Endothelial cell of umbilical vein (primary cell): Measurements from ENCODE around the gene DUS2. TPM values are rescaled to one million over a fixed set of nuclear protein-coding genes. Genes with fewer than 3 reads are reported as not detected.
"Not testable (repeated sequence)": the region's sequence is repeated elsewhere in the genome, so short reads cannot be mapped to it uniquely, and the experiment has no call there.

Experiments used
- BruUV-seq: library from RNA; stranded (reverse); fragments of 400-500 nt; replicated peaks from 2 replicates; lab custom pipeline; 2021; lab: Mats Ljungman, UMichigan
- CTCF ChIA-PET: fragments of 300-600, 350-600 bp; sonication (Branson Sonifier 250); formaldehyde crosslinking; loops from one replicate; lab custom pipeline; 2021; ENCODE audit warnings: antibody characterized with exemption, inconsistent platforms; lab: Charles Lee
- POLR2A ChIA-PET: fragments of 300-600, 350-600 bp; sonication (Branson Sonifier 250); formaldehyde crosslinking; loops from one replicate; lab custom pipeline; 2021; ENCODE audit warnings: antibody characterized with exemption, inconsistent platforms; lab: Charles Lee
- DNase-seq: peaks from one replicate; pipeline ENCODE4 v3.0.0-alpha.2; 2011; ENCODE audit warnings: low read depth, low spot score
- FAIRE-seq: peaks from 2 replicates; lab custom pipeline; 2011; peaks lifted over from hg19 to GRCh38; lab: Jason Lieb, UNC
- H2AFZ ChIP-seq: 2 replicates; pipeline ENCODE4 v1.6.0; 2012; ENCODE audit warnings: low read depth, low read length, control low read depth, inconsistent platforms
- H3K27ac ChIP-seq: 2 replicates; pipeline ENCODE4 v1.5.1; 2011; ENCODE audit warnings: low read depth, mild to moderate bottlenecking, control low read depth, low read length, moderate library complexity; ENCODE audit not compliant: insufficient read depth
- H3K27me3 ChIP-seq, 2 experiments: 2 replicates each; pipeline versions ENCODE4 v1.6.0 to v1.6.1; 2011; ENCODE audit warnings: low read length in 2 of 2, mixed read lengths in 1 of 2; ENCODE audit not compliant: control insufficient read depth in 2 of 2, insufficient read depth in 2 of 2
- H3K36me3 ChIP-seq, 2 experiments: 2 replicates in 1 of 2; 3 replicates in 1 of 2; pipeline ENCODE4 v1.5.1; 2011; ENCODE audit warnings: low read length in 2 of 2, mild to moderate bottlenecking in 1 of 2, moderate library complexity in 1 of 2; ENCODE audit not compliant: control insufficient read depth in 2 of 2, insufficient read depth in 2 of 2; ENCODE audit errors: extremely low read depth in 1 of 2
- H3K4me1 ChIP-seq: 3 replicates; pipeline ENCODE4 v1.5.1; 2011; ENCODE audit warnings: mild to moderate bottlenecking, low read length; ENCODE audit not compliant: control insufficient read depth, insufficient read depth; ENCODE audit errors: extremely low read depth
- H3K4me2 ChIP-seq: 2 replicates; pipeline ENCODE4 v1.6.1; 2011; ENCODE audit warnings: low read length, control low read depth, mixed read lengths; ENCODE audit not compliant: insufficient read depth
- H3K4me3 ChIP-seq, 3 experiments: fragments of 200-600 bp in 1 of 3; sonication (generic), shearing (Covaris generic) in 1 of 3; replicated peaks in 1 of 3; 2 replicates each; pipeline ENCODE4 v1.5.1; 2011 to 2016; ENCODE audit warnings: control low read depth in 3 of 3, low read length in 3 of 3, mild to moderate bottlenecking in 2 of 3, inconsistent platforms in 1 of 3, low read depth in 1 of 3, moderate library complexity in 1 of 3; ENCODE audit not compliant: insufficient read depth in 1 of 3
- H3K79me2 ChIP-seq: 2 replicates; pipeline ENCODE4 v1.6.0; 2012; ENCODE audit warnings: low read length, inconsistent platforms; ENCODE audit not compliant: control insufficient read depth, insufficient read depth
- H3K9ac ChIP-seq: replicated peaks from 2 replicates; pipeline ENCODE3; 2011; ENCODE audit warnings: low read length, control low read depth; ENCODE audit not compliant: insufficient read depth; ENCODE audit errors: extremely low read depth
- H3K9me1 ChIP-seq: replicated peaks from 3 replicates; pipeline ENCODE4 v1.6.0; 2011; ENCODE audit warnings: mild to moderate bottlenecking, low read length; ENCODE audit not compliant: control insufficient read depth, insufficient read depth; ENCODE audit errors: extremely low read depth
- H3K9me3 ChIP-seq: replicated peaks from 2 replicates; pipeline ENCODE4 v1.5.1; 2012; ENCODE audit warnings: low read length, inconsistent platforms; ENCODE audit not compliant: control insufficient read depth, insufficient read depth
- H4K20me1 ChIP-seq: replicated peaks from 2 replicates; pipeline ENCODE3; 2011; ENCODE audit warnings: mild to moderate bottlenecking, low read length; ENCODE audit not compliant: control insufficient read depth, insufficient read depth; ENCODE audit errors: extremely low read depth
- EZH2 ChIP-seq: IDR thresholded peaks from 2 replicates; pipeline ENCODE4 v1.6.1; 2012; ENCODE audit warnings: borderline replicate concordance, low read depth, mild to moderate bottlenecking, moderate library complexity, low read length, inconsistent platforms; ENCODE audit not compliant: severe bottlenecking
- FOS ChIP-seq: IDR thresholded peaks from 2 replicates; pipeline ENCODE4 v1.6.1; 2011; ENCODE audit warnings: mild to moderate bottlenecking, low read length, moderate library complexity, borderline replicate concordance; ENCODE audit not compliant: insufficient read depth
- GATA2 ChIP-seq: IDR thresholded peaks from 2 replicates; pipeline ENCODE4 v1.7.0; 2011; ENCODE audit warnings: low read depth, mild to moderate bottlenecking, moderate library complexity, mixed read lengths, low read length; ENCODE audit not compliant: insufficient read length, insufficient read depth
- JUN ChIP-seq: IDR thresholded peaks from 2 replicates; pipeline ENCODE4 v1.6.1; 2011; ENCODE audit warnings: borderline replicate concordance, low read depth; ENCODE audit not compliant: insufficient read length, insufficient read depth
- MAX ChIP-seq: IDR thresholded peaks from 2 replicates; pipeline ENCODE4 v1.6.1; 2011; ENCODE audit not compliant: insufficient read depth, insufficient read length
- MYC ChIP-seq: IDR thresholded peaks from one replicate; pipeline ENCODE4 v1.6.1; 2011; ENCODE audit warnings: mild to moderate bottlenecking, low read depth, low read length
- POLR2A ChIP-seq: IDR thresholded peaks from 2 replicates; pipeline ENCODE4 v1.6.1; 2012; ENCODE audit warnings: low read depth, mild to moderate bottlenecking, control low read depth, low read length
- POLR2AphosphoS5 ChIP-seq: IDR thresholded peaks from 2 replicates; pipeline ENCODE4 v1.6.1; 2012; ENCODE audit warnings: low read depth, mild to moderate bottlenecking, control low read depth, low read length, moderate library complexity; ENCODE audit not compliant: insufficient read depth
- dilution Hi-C: fragments of 300-500 bp; cut with MboI; formaldehyde crosslinking; loops from one replicate; pipeline ENCODE4 v1.15.0; 2019; ENCODE audit warnings: low sequenced_read_pairs; ENCODE audit not compliant: extremely low pct_ligation_motif_present
- intact Hi-C: fragments of 100-400 bp; cut with micrococcal nuclease; formaldehyde crosslinking; loops from one replicate; pipeline ENCODE4 v1.10.0; 2022
- polyA plus RNA-seq, 4 experiments: library from polyadenylated mRNA; depleted of rRNA in 3 of 4; stranded (reverse) in 3 of 4; unstranded in 1 of 4; fragments of >200 nt; gene quantifications; 2 replicates each; pipeline versions ENCODE4 v1.2.1 to v1.2.3, GENCODE V29; 2011 to 2012; ENCODE audit warnings: missing spikeins in 1 of 4
- total RNA-seq: library from RNA; stranded (reverse); gene quantifications from 2 replicates; pipeline ENCODE4 v1.2.3, GENCODE V29; 2021
- TF ChIP-seq, protein P1 (sequence below), 2 donors: IDR thresholded peaks; 1 replicate in 1 of 2; 2 replicates in 1 of 2; pipeline ENCODE4 v1.5.1; 2011; ENCODE audit warnings: low read length in 2 of 2, mild to moderate bottlenecking in 2 of 2, moderate library complexity in 2 of 2, control low read depth in 1 of 2, inconsistent platforms in 1 of 2, low read depth in 1 of 2; ENCODE audit not compliant: insufficient read depth in 1 of 2; ENCODE audit errors: extremely low read depth in 1 of 2

Gene DUS2
- total and polyA plus RNA-seq, 2 donors (not counting 3 experiments of a cell fraction or from before 2014, with no cell fraction given): 16.4 to 21.7 TPM

- no peaks in the 10 kb centered on the region for H3K79me2 ChIP-seq
- BruUV-seq: no TSS peak
- no peak overlapping the region for H3K4me2 ChIP-seq
- no peaks in the 10 kb centered on the region for H3K36me3 ChIP-seq
- ChIA-PET CTCF (no interaction called here), POLR2A (no interaction called here)
- H3K4me3 ChIP-seq: no peak overlapping the region
- no peak overlapping the region for H3K27ac ChIP-seq
- intact Hi-C loops: no loop called here
- H3K4me1 ChIP-seq: peaks cover 10% of the 10 kb centered on the region
- no peak overlapping the region for H2AFZ ChIP-seq
- no peaks in the 10 kb centered on the region for H3K9me3 ChIP-seq
- FAIRE-seq: no peak
- no peaks in the 10 kb centered on the region for H4K20me1 ChIP-seq
- H3K9ac ChIP-seq: no peak overlapping the region
- TF ChIP-seq MAX: no peak
- TF ChIP-seq FOS: no peak
- no peak for TF ChIP-seq POLR2AphosphoS5
- TF ChIP-seq, protein P1, sequence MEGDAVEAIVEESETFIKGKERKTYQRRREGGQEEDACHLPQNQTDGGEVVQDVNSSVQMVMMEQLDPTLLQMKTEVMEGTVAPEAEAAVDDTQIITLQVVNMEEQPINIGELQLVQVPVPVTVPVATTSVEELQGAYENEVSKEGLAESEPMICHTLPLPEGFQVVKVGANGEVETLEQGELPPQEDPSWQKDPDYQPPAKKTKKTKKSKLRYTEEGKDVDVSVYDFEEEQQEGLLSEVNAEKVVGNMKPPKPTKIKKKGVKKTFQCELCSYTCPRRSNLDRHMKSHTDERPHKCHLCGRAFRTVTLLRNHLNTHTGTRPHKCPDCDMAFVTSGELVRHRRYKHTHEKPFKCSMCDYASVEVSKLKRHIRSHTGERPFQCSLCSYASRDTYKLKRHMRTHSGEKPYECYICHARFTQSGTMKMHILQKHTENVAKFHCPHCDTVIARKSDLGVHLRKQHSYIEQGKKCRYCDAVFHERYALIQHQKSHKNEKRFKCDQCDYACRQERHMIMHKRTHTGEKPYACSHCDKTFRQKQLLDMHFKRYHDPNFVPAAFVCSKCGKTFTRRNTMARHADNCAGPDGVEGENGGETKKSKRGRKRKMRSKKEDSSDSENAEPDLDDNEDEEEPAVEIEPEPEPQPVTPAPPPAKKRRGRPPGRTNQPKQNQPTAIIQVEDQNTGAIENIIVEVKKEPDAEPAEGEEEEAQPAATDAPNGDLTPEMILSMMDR (IDR thresholded peaks at IDR 0.05; ENCODE audit: extremely low read depth in 1 of 2, insufficient read depth in 1 of 2, low read depth in 1 of 2, low read length in 2 of 2): no peak
- no peak for TF ChIP-seq POLR2A
- TF ChIP-seq JUN: no peak
- TF ChIP-seq MYC: no peak
- no peak for TF ChIP-seq EZH2
- TF ChIP-seq GATA2: no peak
- dilution Hi-C loops: no loop called here
- H3K27me3 ChIP-seq: no peaks in the 10 kb centered on the region
- H3K9me1 ChIP-seq: no peaks in the 10 kb centered on the region
- no peak for DNase-seq
Observed at GRCh38 chr16:68009157-68009735, 13.8 kb upstream of the DUS2 start.

DNA sequence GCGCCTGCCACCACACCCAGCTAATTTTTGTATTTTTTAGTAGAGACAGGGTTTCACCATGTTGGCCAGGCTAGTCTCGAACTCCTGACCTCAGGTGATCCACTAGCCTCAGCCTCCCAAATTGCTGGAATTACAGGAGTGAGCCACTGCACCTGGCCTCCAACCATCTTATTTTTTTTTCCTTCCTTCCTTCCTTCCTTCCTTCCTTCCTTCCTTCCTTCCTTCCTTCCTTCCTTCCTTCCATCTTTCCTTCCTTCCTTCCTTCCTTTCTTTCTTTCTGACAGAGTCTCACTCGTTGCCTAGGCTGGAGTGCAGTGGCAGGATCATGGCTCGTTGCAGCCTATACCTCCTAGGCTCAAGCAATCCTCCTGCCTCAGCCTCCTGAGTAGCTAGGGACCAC lies 13.2 kb upstream of the DUS2 start:
- H3K27me3 ChIP-seq, H4K20me1 ChIP-seq, H3K4me3 ChIP-seq, DNase-seq, H2AFZ ChIP-seq, CTCF ChIA-PET, H3K36me3 ChIP-seq, H3K9me1 ChIP-seq, H3K79me2 ChIP-seq, H3K9me3 ChIP-seq, dilution Hi-C loops, H3K9ac ChIP-seq, intact Hi-C loops, H3K4me2 ChIP-seq, H3K27ac ChIP-seq, POLR2A ChIA-PET, BruUV-seq: not testable (repeated sequence)
- peaks cover 10% of the 10 kb centered on the region for H3K4me1 ChIP-seq
- peak; percentile 12 for FAIRE-seq
